Pancreas (tissue), 10 donors: ENCODE measurements around the gene ESRRB. TPM values are rescaled to one million over a fixed set of nuclear protein-coding genes. Genes with fewer than 3 reads are reported as not detected.

ENCODE experiments used
- ATAC-seq, 4 donors: fragments of 200-7000 bp; cut with Tn5 transposase; one replicate each; pipeline versions ENCODE4 v1.8.0 to v1.9.1; 2020; ENCODE audit warnings: mild to moderate bottlenecking in 4 of 4, moderate library complexity in 4 of 4
- DNase-seq, 6 donors: peaks; one replicate each; pipeline ENCODE4 v3.0.0-alpha.2; 2020
- FAIRE-seq: peaks from 2 replicates; lab custom pipeline; 2012; peaks lifted over from hg19 to GRCh38; lab: Jason Lieb, UNC
- H3K27ac ChIP-seq, 4 donors: fragments of 200-600 bp; sonication (generic); 1 replicate in 3 of 4; 2 replicates in 1 of 4; pipeline versions ENCODE4 v1.5.0 to v1.8.0; 2020
- H3K27me3 ChIP-seq, 4 donors: fragments of 200-600 bp; one replicate each; pipeline ENCODE4 v1.8.0; 2021
- H3K36me3 ChIP-seq, 3 donors: fragments of 200-600 bp; sonication (generic) in 1 of 3; one replicate each; pipeline versions ENCODE4 v1.5.0 to v1.8.0; 2020 to 2021
- H3K4me1 ChIP-seq, 3 donors: fragments of 200-600 bp; one replicate each; pipeline ENCODE4 v1.8.0; 2021
- H3K4me3 ChIP-seq, 4 donors: fragments of 200-600 bp; sonication (generic) in 2 of 4; one replicate each; pipeline versions ENCODE4 v1.5.0 to v1.8.0; 2020 to 2021
- H3K9me3 ChIP-seq, 4 donors: fragments of 200-600 bp; one replicate each; pipeline ENCODE4 v1.8.0; 2021
- WGBS, 2 donors: extraction: QIAGEN DNeasy Blood & Tissue Kit; methylation state at CpG; one replicate each; pipeline ENCODE4 v1.1.7; 2013; 5-methylcytosine and 5-hydroxymethylcytosine counted together
- intact Hi-C, 3 donors: fragments of 100-400 bp; cut with DNase I; formaldehyde crosslinking; loops; one replicate each; pipeline versions ENCODE4 v1.11.1 to v1.14.2; 2022
- polyA plus RNA-seq, 2 donors: library from polyadenylated mRNA; stranded (reverse); fragments of 200-250 nt; gene quantifications; one replicate each; pipeline ENCODE4 v1.2.3, GENCODE V29; 2013
- total RNA-seq, 6 donors: library from RNA; stranded (reverse); fragmentation: NEBNext Ultra II Directional in 4 of 6; extraction: Animal tissue kit (Norgen Biotek cat#: 25700) in 4 of 6; gene quantifications; one replicate each; pipeline versions ENCODE4 v1.2.1 to v1.2.4, GENCODE V29; 2021 to 2023
- TF ChIP-seq, protein P1 (sequence below), 4 donors: fragments of 200-600 bp; sonication (generic) in 3 of 4; IDR thresholded peaks; one replicate each; pipeline versions ENCODE4 v1.5.0 to v1.8.0; 2021; ENCODE audit warnings: antibody characterized with exemption in 4 of 4
- donor health status: healthy with polysubstance abuse.
- donor health status: DM: no; HTN: no; CAD: no; lungs with moderate emphysema.
- donor health status: DM: no; HTN: no; CAD: no.
- donor health status: control.
- donor health status: control.
- donor health status: Bipolar disorder and iron deficiency.
- donor health status: DM: yes; HTN: yes; CAD: no.
- donor health status: DM: no; HTN: no; CAD: no.
- donor health status: DM: no; HTN: no; CAD: no.
- donor health status: DM: yes; HTN: yes; CAD: no.

ESRRB gene
- total and polyA plus RNA-seq, 8 donors, result 0.14 to 0.85 (median 0.50) TPM; not detected in 2

DNA sequence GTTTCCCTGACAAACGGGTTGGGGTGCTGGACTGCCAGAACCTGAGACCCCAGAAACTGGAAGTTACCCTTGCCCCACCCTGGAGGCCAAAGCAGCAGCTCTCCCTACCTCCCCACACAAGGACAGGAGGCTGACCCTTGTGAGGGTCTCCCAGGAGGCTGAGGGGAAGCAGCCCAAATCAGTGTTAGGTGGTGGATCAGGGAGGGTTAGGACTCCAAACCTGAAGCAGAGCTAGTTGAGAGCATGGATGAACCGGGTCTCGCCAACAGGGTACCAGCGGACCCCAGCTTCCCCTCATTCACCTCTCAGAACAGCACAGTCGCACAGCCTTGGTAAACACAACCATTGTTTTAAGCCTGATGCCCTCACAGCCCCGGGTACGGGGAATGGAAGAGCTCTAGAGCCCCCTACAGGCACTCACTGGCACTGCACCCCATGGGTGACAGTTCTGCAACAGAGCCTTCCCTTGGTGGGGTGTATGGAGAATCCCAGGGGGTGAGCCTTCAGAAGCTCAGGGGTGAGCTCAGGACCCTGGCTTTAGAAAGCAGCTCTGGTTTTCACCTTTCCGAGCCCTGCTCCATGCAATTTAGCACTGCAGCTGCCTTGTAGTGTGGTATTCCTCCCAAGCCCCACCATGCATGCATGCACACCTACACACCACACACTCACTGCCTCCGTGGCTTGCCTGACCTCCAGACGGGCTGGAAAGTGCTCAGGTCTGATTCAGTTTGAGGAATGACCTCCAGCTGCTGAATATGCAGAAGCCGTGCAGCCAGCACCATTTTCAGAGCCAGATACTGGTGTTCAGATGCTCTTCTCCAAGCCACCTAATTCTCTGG, 11.2 kb downstream of the ESRRB start:
- ATAC-seq (peak; percentile 89 to 100 (median 98)), FAIRE-seq (no peak), DNase-seq (peak; percentile 39 to 90 (median 78))
- intact Hi-C loops, result loop anchor here in 1 of 3 donors (10.0 kb wide), 1 partner anchor 342 kb away; no protein-coding TSS in a partner anchor
- TF ChIP-seq, protein P1, sequence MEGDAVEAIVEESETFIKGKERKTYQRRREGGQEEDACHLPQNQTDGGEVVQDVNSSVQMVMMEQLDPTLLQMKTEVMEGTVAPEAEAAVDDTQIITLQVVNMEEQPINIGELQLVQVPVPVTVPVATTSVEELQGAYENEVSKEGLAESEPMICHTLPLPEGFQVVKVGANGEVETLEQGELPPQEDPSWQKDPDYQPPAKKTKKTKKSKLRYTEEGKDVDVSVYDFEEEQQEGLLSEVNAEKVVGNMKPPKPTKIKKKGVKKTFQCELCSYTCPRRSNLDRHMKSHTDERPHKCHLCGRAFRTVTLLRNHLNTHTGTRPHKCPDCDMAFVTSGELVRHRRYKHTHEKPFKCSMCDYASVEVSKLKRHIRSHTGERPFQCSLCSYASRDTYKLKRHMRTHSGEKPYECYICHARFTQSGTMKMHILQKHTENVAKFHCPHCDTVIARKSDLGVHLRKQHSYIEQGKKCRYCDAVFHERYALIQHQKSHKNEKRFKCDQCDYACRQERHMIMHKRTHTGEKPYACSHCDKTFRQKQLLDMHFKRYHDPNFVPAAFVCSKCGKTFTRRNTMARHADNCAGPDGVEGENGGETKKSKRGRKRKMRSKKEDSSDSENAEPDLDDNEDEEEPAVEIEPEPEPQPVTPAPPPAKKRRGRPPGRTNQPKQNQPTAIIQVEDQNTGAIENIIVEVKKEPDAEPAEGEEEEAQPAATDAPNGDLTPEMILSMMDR (IDR thresholded peaks at IDR 0.05), result peak; percentile 94 to 99 (median 96)
- Histone ChIP-seq H3K36me3 (no peaks in the 10 kb centered on the region), H3K4me3 (no peak overlapping the region), H3K9me3 (no peaks in the 10 kb centered on the region), H3K27ac (no peak overlapping the region), H3K4me1 (no peaks in the 10 kb centered on the region), H3K27me3 (no peaks in the 10 kb centered on the region)
- 10 to 14% methylated on average over 11 of the region's 11 CpGs for WGBS, 2 donors

DNA sequence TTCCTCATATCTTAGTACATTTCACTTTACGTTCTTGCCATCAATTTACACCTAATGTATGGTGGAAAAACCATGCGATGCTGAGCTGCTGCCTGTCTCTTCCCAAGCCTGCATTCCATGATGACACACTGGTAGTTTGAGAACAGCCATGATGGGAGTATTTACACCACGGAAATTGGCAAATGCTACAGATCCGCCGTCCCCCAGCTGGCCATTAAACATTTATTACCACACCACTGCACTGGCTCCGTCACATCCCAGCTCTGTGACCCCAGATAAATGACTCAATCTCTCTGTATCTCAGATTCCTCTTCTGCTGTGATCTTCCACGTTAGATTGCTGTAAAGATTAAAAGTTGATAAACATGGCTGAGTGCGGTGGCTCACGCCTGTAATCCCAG, 13.9 kb downstream of the ESRRB start:
- no peak overlapping the region for H3K4me3 ChIP-seq
- no peaks in the 10 kb centered on the region for H3K9me3 ChIP-seq
- H3K36me3 ChIP-seq, result no peaks in the 10 kb centered on the region
- no peak overlapping the region for H3K27ac ChIP-seq
- H3K27me3 ChIP-seq, result no peaks in the 10 kb centered on the region
- intact Hi-C loops, result loop anchor here in 1 of 3 donors (10.0 kb wide), 1 partner anchor 345 kb away; no protein-coding TSS in a partner anchor
- TF ChIP-seq, protein P1 (IDR thresholded peaks at IDR 0.05), result no peak
- ATAC-seq, result no peak
- DNase-seq, result no peak
- FAIRE-seq, result no peak
- H3K4me1 ChIP-seq, result no peaks in the 10 kb centered on the region
- 83 to 88% methylated on average over 9 of the region's 9 CpGs for WGBS, 2 donors

- intact Hi-C loops, result no loop called here
- Histone ChIP-seq H3K4me1 (no peaks in the 10 kb centered on the region), H3K4me3 (no peak overlapping the region), H3K27ac (no peak overlapping the region), H3K27me3 (no peaks in the 10 kb centered on the region), H3K36me3 (no peaks in the 10 kb centered on the region), H3K9me3 (no peaks in the 10 kb centered on the region)
- FAIRE-seq (no peak), DNase-seq (no peak), ATAC-seq (no peak)
- 93 to 98% methylated on average over 7 of the region's 7 CpGs for WGBS, 2 donors
- TF ChIP-seq, protein P1 (IDR thresholded peaks at IDR 0.05), result no peak
These were observed 14.7 kb downstream of the ESRRB start for GRCh38 chr14:76390621-76391020.

- 84 to 87% methylated on average over 12 of the region's 12 CpGs for WGBS, 2 donors
- ATAC-seq, result no peak
- TF ChIP-seq, protein P1 (IDR thresholded peaks at IDR 0.05), result no peak
- intact Hi-C loops, result no loop called here
- no peaks in the 10 kb centered on the region for H3K9me3 ChIP-seq
- H3K4me1 ChIP-seq, result no peaks in the 10 kb centered on the region
- H3K27ac ChIP-seq, result no peak overlapping the region
- H3K27me3 ChIP-seq, result no peaks in the 10 kb centered on the region
- H3K4me3 ChIP-seq, result no peak overlapping the region
- no peak for FAIRE-seq
- no peaks in the 10 kb centered on the region for H3K36me3 ChIP-seq
- no peak for DNase-seq
These were observed 16.2 kb downstream of the ESRRB start for GRCh38 chr14:76391981-76392690.
